Keratinocyte (primary cell): ENCODE data around the gene ARVCF. TPM values are rescaled to one million over a fixed set of nuclear protein-coding genes. Genes with fewer than 3 reads are reported as not detected.

Experiments
- DNase-seq: peaks from one replicate; pipeline ENCODE4 v3.0.0-alpha.2; 2011; ENCODE audit warnings: low read depth, missing footprints, low spot score
- FAIRE-seq: peaks from 2 replicates; lab custom pipeline; 2011; peaks lifted over from hg19 to GRCh38; lab: Jason Lieb, UNC
- H2AFZ ChIP-seq: 2 replicates; pipeline ENCODE4 v1.6.0; 2012; ENCODE audit warnings: low read length, control low read depth, inconsistent platforms; ENCODE audit not compliant: control insufficient read depth
- H3K27ac ChIP-seq: 2 replicates; pipeline ENCODE4 v1.5.1; 2011; ENCODE audit warnings: low read length; ENCODE audit not compliant: control insufficient read depth, insufficient read depth
- H3K27me3 ChIP-seq: 3 replicates; pipeline ENCODE4 v1.6.0; 2011; ENCODE audit warnings: low read length; ENCODE audit not compliant: control insufficient read depth, insufficient read depth; ENCODE audit errors: extremely low read depth
- H3K36me3 ChIP-seq, 2 experiments: 2 replicates in 1 of 2; 3 replicates in 1 of 2; pipeline ENCODE4 v1.5.1; 2011; ENCODE audit warnings: low read length in 2 of 2, mild to moderate bottlenecking in 1 of 2; ENCODE audit not compliant: control insufficient read depth in 2 of 2, insufficient read depth in 2 of 2; ENCODE audit errors: extremely low read depth in 1 of 2
- H3K4me1 ChIP-seq: 3 replicates; pipeline ENCODE4 v1.5.1; 2011; ENCODE audit warnings: low read length; ENCODE audit not compliant: control insufficient read depth, insufficient read depth; ENCODE audit errors: extremely low read depth
- H3K4me2 ChIP-seq: 3 replicates; pipeline ENCODE4 v1.6.0; 2011; ENCODE audit warnings: low read depth, low read length; ENCODE audit not compliant: control insufficient read depth, insufficient read depth; ENCODE audit errors: extremely low read depth
- H3K4me3 ChIP-seq, 3 experiments: fragments of 200-600 bp in 1 of 3; sonication (generic) in 1 of 3; 2 replicates in 2 of 3; 3 replicates in 1 of 3; pipeline ENCODE4 v1.5.1; 2011 to 2016; ENCODE audit warnings: low read length in 3 of 3, mild to moderate bottlenecking in 3 of 3, control low read depth in 2 of 3, inconsistent platforms in 1 of 3, low read depth in 1 of 3, mixed read lengths in 1 of 3, mixed run types in 1 of 3, moderate library complexity in 1 of 3; ENCODE audit not compliant: control insufficient read depth in 2 of 3, insufficient read depth in 2 of 3; ENCODE audit errors: extremely low read depth in 1 of 3
- H3K79me2 ChIP-seq: 2 replicates; pipeline ENCODE4 v1.6.0; 2012; ENCODE audit warnings: low read length; ENCODE audit not compliant: control insufficient read depth, insufficient read depth
- H3K9ac ChIP-seq: 3 replicates; pipeline ENCODE4 v1.6.0; 2011; ENCODE audit warnings: low read length; ENCODE audit not compliant: control insufficient read depth, insufficient read depth; ENCODE audit errors: extremely low read depth
- H3K9me1 ChIP-seq: 3 replicates; pipeline ENCODE4 v1.6.0; 2011; ENCODE audit warnings: low read length; ENCODE audit not compliant: control insufficient read depth, insufficient read depth; ENCODE audit errors: extremely low read depth
- H3K9me3 ChIP-seq: 2 replicates; pipeline ENCODE4 v1.5.1; 2012; ENCODE audit warnings: low read depth, low read length; ENCODE audit not compliant: control insufficient read depth
- H4K20me1 ChIP-seq: 3 replicates; pipeline ENCODE4 v1.6.0; 2011; ENCODE audit warnings: low read length; ENCODE audit not compliant: control insufficient read depth, insufficient read depth; ENCODE audit errors: extremely low read depth
- EZH2 ChIP-seq: IDR thresholded peaks from one replicate; pipeline ENCODE4 v1.6.1; 2012; ENCODE audit warnings: inconsistent platforms, mild to moderate bottlenecking, low read length, moderate library complexity
- dilution Hi-C: fragments of 300-500 bp; cut with MboI; formaldehyde crosslinking; loops from one replicate; pipeline ENCODE4 v1.7.0; 2020; ENCODE audit warnings: low sequenced_read_pairs; ENCODE audit not compliant: extremely low pct_ligation_motif_present
- polyA plus RNA-seq, 5 experiments: library from polyadenylated mRNA; depleted of rRNA in 3 of 5; stranded (reverse) in 3 of 5; stranded (forward) in 1 of 5; unstranded in 1 of 5; fragments of >200 nt; gene quantifications; 1 replicate in 1 of 5; 2 replicates in 3 of 5; 3 replicates in 1 of 5; pipeline versions ENCODE4 v1.2.1 to v1.2.3, GENCODE V29; 2011 to 2012; ENCODE audit warnings: missing spikeins in 2 of 5, low read depth in 1 of 5, low replicate concordance in 1 of 5
- TF ChIP-seq, protein P1 (sequence below), 3 experiments: IDR thresholded peaks in 1 of 3; conservative IDR thresholded peaks in 1 of 3; optimal IDR thresholded peaks in 1 of 3; 2 replicates in 2 of 3; 3 replicates in 1 of 3; pipeline versions ENCODE3 to v1.5.1; 2011; ENCODE audit warnings: low read length in 3 of 3, mild to moderate bottlenecking in 3 of 3, moderate library complexity in 2 of 3, control low read depth in 1 of 3, inconsistent platforms in 1 of 3; ENCODE audit not compliant: insufficient read depth in 2 of 3; ENCODE audit errors: extremely low read depth in 1 of 3

The ARVCF gene
- polyA plus RNA-seq, 1 donor (not counting 4 experiments of a cell fraction or from before 2014, with no cell fraction given) = 5.7 TPM

DNA sequence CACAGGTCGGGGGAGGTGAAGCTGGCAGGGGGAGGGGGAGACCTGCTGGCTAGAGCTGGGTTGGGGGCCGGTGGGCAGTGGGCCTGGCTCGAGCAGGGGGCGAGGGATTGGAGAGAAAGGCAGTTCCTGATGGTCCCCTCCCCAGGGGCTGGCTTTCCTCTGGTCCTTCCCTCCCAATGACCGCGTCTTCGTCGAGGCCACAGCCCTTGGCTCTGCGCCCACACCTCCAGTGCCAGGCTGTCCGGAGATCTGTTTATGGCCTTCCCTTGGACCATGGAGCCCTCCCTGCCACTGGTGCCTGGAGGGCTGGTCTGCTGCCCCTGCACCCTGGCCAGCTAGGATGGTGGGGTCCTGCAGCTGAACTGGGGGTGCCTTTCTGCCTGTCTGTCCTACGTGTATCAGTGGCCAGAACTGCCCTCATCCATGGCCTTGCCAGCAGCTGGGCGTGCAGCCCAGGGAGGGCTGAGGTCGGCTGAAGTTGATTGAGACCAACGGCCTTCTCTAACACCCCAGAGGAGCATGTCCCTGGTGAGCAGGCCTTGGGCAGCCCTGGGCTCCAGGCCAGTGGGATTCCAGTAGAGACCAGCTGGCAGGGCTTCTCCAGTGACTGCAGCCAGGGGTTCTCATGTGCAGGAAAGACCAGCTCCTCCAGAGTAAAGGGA is 16.6 kb upstream of the ARVCF start:
- Histone ChIP-seq H3K36me3 (peaks cover 12 to 13% of the 10 kb centered on the region in 2 experiments), H2AFZ (no peak overlapping the region), H3K9me3 (no peaks in the 10 kb centered on the region), H3K27ac (no peak overlapping the region), H3K4me1 (peaks cover 13% of the 10 kb centered on the region), H3K9me1 (no peaks in the 10 kb centered on the region), H3K4me3 (no peak overlapping the region), H3K4me2 (no peak overlapping the region), H4K20me1 (peaks cover 3% of the 10 kb centered on the region), H3K9ac (no peak overlapping the region), H3K27me3 (no peaks in the 10 kb centered on the region), H3K79me2 (peaks cover 4% of the 10 kb centered on the region)
- FAIRE-seq (no peak), DNase-seq (no peak)
- TF ChIP-seq, protein P1, sequence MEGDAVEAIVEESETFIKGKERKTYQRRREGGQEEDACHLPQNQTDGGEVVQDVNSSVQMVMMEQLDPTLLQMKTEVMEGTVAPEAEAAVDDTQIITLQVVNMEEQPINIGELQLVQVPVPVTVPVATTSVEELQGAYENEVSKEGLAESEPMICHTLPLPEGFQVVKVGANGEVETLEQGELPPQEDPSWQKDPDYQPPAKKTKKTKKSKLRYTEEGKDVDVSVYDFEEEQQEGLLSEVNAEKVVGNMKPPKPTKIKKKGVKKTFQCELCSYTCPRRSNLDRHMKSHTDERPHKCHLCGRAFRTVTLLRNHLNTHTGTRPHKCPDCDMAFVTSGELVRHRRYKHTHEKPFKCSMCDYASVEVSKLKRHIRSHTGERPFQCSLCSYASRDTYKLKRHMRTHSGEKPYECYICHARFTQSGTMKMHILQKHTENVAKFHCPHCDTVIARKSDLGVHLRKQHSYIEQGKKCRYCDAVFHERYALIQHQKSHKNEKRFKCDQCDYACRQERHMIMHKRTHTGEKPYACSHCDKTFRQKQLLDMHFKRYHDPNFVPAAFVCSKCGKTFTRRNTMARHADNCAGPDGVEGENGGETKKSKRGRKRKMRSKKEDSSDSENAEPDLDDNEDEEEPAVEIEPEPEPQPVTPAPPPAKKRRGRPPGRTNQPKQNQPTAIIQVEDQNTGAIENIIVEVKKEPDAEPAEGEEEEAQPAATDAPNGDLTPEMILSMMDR (optimal IDR thresholded peaks at IDR 0.05 in 1 of 3, IDR thresholded peaks at IDR 0.05 in 1 of 3, conservative IDR thresholded peaks at IDR 0.05 in 1 of 3; ENCODE audit: extremely low read depth in 1 of 3, insufficient read depth in 2 of 3, low read length in 3 of 3) = no peak
- no peak for TF ChIP-seq EZH2
- dilution Hi-C loops = no loop called here

DNA sequence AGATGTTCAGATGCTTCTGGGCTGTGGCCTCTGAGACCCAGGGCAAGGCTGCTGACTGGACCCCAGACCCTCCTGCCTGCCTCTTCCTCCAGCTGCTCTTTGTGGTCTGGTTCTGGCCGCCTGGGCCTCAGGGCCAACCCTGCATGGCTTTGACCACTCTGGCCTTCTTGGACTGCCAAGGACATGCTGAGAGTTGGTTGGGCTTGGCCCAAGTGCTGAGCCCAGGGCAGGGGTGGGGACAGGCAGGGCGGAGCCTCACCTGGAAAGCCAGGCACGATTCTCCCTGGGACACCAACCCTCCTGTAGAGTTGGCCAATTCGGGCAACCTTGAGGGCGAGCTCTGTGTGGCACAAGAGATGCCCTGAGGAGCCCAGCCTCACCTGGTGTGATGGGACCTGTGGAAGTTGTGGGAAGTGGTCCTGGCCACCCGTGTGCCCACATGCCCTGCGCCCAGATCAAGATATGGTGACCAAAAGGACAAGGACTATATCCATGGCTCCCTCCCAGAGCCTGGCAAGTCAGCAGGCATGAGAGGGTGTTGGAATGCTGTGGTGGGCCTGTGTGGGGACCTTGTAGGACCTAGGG is 15.9 kb upstream of the ARVCF start:
- no peak for DNase-seq
- Histone ChIP-seq H3K9me1 (no peaks in the 10 kb centered on the region), H3K9me3 (no peaks in the 10 kb centered on the region), H3K4me1 (peaks cover 13% of the 10 kb centered on the region), H3K4me2 (no peak overlapping the region), H3K36me3 (peaks cover 10 to 11% of the 10 kb centered on the region in 2 experiments), H4K20me1 (peaks cover 3% of the 10 kb centered on the region), H3K27me3 (no peaks in the 10 kb centered on the region), H3K4me3 (no peak overlapping the region), H3K9ac (no peak overlapping the region), H3K79me2 (peaks cover 4% of the 10 kb centered on the region), H2AFZ (no peak overlapping the region), H3K27ac (no peak overlapping the region)
- dilution Hi-C loops = no loop called here
- TF ChIP-seq, protein P1 (optimal IDR thresholded peaks at IDR 0.05 in 1 of 3, IDR thresholded peaks at IDR 0.05 in 1 of 3, conservative IDR thresholded peaks at IDR 0.05 in 1 of 3; ENCODE audit: extremely low read depth in 1 of 3, insufficient read depth in 2 of 3, low read length in 3 of 3) = no peak
- TF ChIP-seq EZH2 = no peak
- FAIRE-seq = no peak
